Measurements from ENCODE around the gene ALAD.

GRCh38 chr9:113425072-113425471 is 24.0 kb upstream of the ALAD start:
- TF ChIP-seq CTCF (IDR thresholded peaks at IDR 0.05; ENCODE audit: low read depth, low read length) = no peak
- no peak for TF ChIP-seq EZH2phosphoT487 (IDR thresholded peaks at IDR 0.05; ENCODE audit: low read depth)

Data from OCI-LY3 (cell line).